HCT116 (cell line): ENCODE results near the gene C3orf70.

ENCODE experiments used
- CTCF ChIP-seq, 3 experiments: fragments of 200-600 bp in 1 of 3; sonication (generic) in 1 of 3; IDR thresholded peaks in 2 of 3; conservative IDR thresholded peaks in 1 of 3; 2 replicates each; pipeline ENCODE4 v1.5.1; 2012 to 2017; ENCODE audit warnings: low read depth in 2 of 3, low read length in 2 of 3, antibody characterized with exemption in 1 of 3, borderline replicate concordance in 1 of 3, control low read depth in 1 of 3, mild to moderate bottlenecking in 1 of 3, mixed read lengths in 1 of 3, mixed run types in 1 of 3, moderate library complexity in 1 of 3; ENCODE audit not compliant: insufficient read depth in 1 of 3
- ELF1 ChIP-seq: IDR thresholded peaks from 2 replicates; pipeline ENCODE4 v1.6.1; 2012; ENCODE audit warnings: low read depth, borderline replicate concordance
- EZH2 ChIP-seq: fragments of 200-600 bp; sonication (generic); IDR thresholded peaks from 2 replicates; pipeline ENCODE4 v1.6.1; 2017; ENCODE audit warnings: antibody characterized with exemption, mixed run types
- EZH2phosphoT487 ChIP-seq: fragments of 200-600 bp; IDR thresholded peaks from 2 replicates; pipeline ENCODE4 v1.6.1; 2018; ENCODE audit warnings: antibody characterized with exemption, borderline replicate concordance
- JUND ChIP-seq: IDR thresholded peaks from 2 replicates; pipeline ENCODE4 v1.6.1; 2012
- POLR2A ChIP-seq: IDR thresholded peaks from 2 replicates; pipeline ENCODE4 v1.7.0; 2011; ENCODE audit warnings: borderline replicate concordance; ENCODE audit not compliant: insufficient read depth, insufficient read length; ENCODE audit errors: extremely low read depth
- POLR2AphosphoS5 ChIP-seq: IDR thresholded peaks from 2 replicates; pipeline ENCODE4 v1.6.1; 2011; ENCODE audit warnings: mild to moderate bottlenecking, low read depth, low read length, moderate library complexity
- RAD21 ChIP-seq: IDR thresholded peaks from 2 replicates; pipeline ENCODE4 v1.6.1; 2012; ENCODE audit warnings: low read depth, mild to moderate bottlenecking
- REST ChIP-seq: IDR thresholded peaks from 2 replicates; pipeline ENCODE4 v1.6.1; 2012; ENCODE audit warnings: low read depth
- SIN3A ChIP-seq: IDR thresholded peaks from 2 replicates; pipeline ENCODE4 v1.6.1; 2012; ENCODE audit warnings: low read depth
- TCF7L2 ChIP-seq: IDR thresholded peaks from 2 replicates; pipeline ENCODE4 v1.7.0; 2011; ENCODE audit warnings: borderline replicate concordance, inconsistent platforms; ENCODE audit not compliant: insufficient read depth, insufficient read length; ENCODE audit errors: extremely low read depth
- YY1 ChIP-seq: IDR thresholded peaks from 2 replicates; pipeline ENCODE4 v1.6.1; 2011; ENCODE audit warnings: low read length, low read depth, moderate library complexity, mild to moderate bottlenecking; ENCODE audit not compliant: insufficient replicate concordance; ENCODE audit errors: extremely low read depth
- ZFX ChIP-seq: fragments of 450-650 bp; IDR thresholded peaks from 2 replicates; pipeline ENCODE4 v1.6.1; 2017

GRCh38 chr3:185164428-185165217 lies 11.8 kb upstream of the C3orf70 start:
- TF ChIP-seq JUND: no peak
- TF ChIP-seq POLR2AphosphoS5: no peak
- TF ChIP-seq CTCF (IDR thresholded peaks at IDR 0.05 in 2 of 3, conservative IDR thresholded peaks at IDR 0.05 in 1 of 3; ENCODE audit: borderline replicate concordance in 1 of 3, insufficient read depth in 1 of 3, low read depth in 2 of 3, low read length in 2 of 3): no peak
- TF ChIP-seq POLR2A: no peak
- TF ChIP-seq EZH2: no peak
- no peak for TF ChIP-seq RAD21
- TF ChIP-seq ZFX: no peak
- TF ChIP-seq EZH2phosphoT487: no peak
- TF ChIP-seq REST: no peak
- TF ChIP-seq SIN3A: no peak
- TF ChIP-seq TCF7L2: no peak
- no peak for TF ChIP-seq ELF1
- TF ChIP-seq YY1: no peak
